Neural cell (in vitro differentiated cells): ENCODE results near the gene HTATSF1. TPM values are rescaled to one million over a fixed set of nuclear protein-coding genes. Genes with fewer than 3 reads are reported as not detected.

Experiments
- H2AFZ ChIP-seq: fragments of 200-600, 300-800 bp; sonication (generic), shearing (Covaris generic); 2 replicates; pipeline ENCODE4 v1.6.0; 2014; ENCODE audit warnings: low read depth, mild to moderate bottlenecking, antibody characterized with exemption, low read length, moderate library complexity
- H3F3A ChIP-seq: fragments of 200-600 bp; shearing (Covaris generic); 2 replicates; pipeline ENCODE4 v1.6.1; 2016; ENCODE audit warnings: mild to moderate bottlenecking, moderate library complexity, mixed read lengths, antibody characterized with exemption, low read length; ENCODE audit not compliant: insufficient read depth, poor library complexity, severe bottlenecking
- H3K27ac ChIP-seq: fragments of 200-600, 300-800 bp; sonication (generic), shearing (Covaris generic); 2 replicates; pipeline ENCODE4 v1.5.1; 2014; ENCODE audit warnings: mild to moderate bottlenecking, low read length, moderate library complexity
- H3K27me3 ChIP-seq: fragments of 300-800, 200-600 bp; sonication (generic), shearing (Covaris generic); 2 replicates; pipeline ENCODE4 v1.6.0; 2014; ENCODE audit warnings: mild to moderate bottlenecking, low read depth, low read length, moderate library complexity; ENCODE audit not compliant: insufficient read depth
- H3K36me3 ChIP-seq: fragments of 300-800, 200-600 bp; sonication (generic), shearing (Covaris generic); 2 replicates; pipeline ENCODE4 v1.5.1; 2014; ENCODE audit warnings: mild to moderate bottlenecking, antibody characterized with exemption, low read length, moderate library complexity; ENCODE audit not compliant: insufficient read depth
- H3K4me2 ChIP-seq: fragments of 300-800, 200-600 bp; sonication (generic), shearing (Covaris generic); 2 replicates; pipeline ENCODE4 v1.6.0; 2014; ENCODE audit warnings: mild to moderate bottlenecking, low read length
- H3K4me3 ChIP-seq: fragments of 300-800, 200-600 bp; sonication (generic), shearing (Covaris generic); 2 replicates; pipeline ENCODE4 v1.5.1; 2014; ENCODE audit warnings: mild to moderate bottlenecking, low read length, moderate library complexity
- H3K79me2 ChIP-seq: fragments of 200-600 bp; shearing (Covaris generic); replicated peaks from 2 replicates; pipeline ENCODE4 v1.6.0; 2014; ENCODE audit warnings: mild to moderate bottlenecking, low read length, moderate library complexity; ENCODE audit not compliant: insufficient read depth
- H3K9ac ChIP-seq: fragments of 300-800, 200-600 bp; sonication (generic), shearing (Covaris generic); 2 replicates; pipeline ENCODE4 v1.6.1; 2016; ENCODE audit warnings: mild to moderate bottlenecking, low read length, mixed read lengths
- H3K9me2 ChIP-seq: fragments of 200-600 bp; shearing (Covaris generic); 2 replicates; pipeline ENCODE4 v1.6.1; 2016; ENCODE audit warnings: mild to moderate bottlenecking, low read length, mixed read lengths; ENCODE audit not compliant: insufficient read depth
- H3K9me3 ChIP-seq: fragments of 200-600, 300-800 bp; sonication (generic), shearing (Covaris generic); 2 replicates; pipeline ENCODE4 v1.6.1; 2016; ENCODE audit warnings: mild to moderate bottlenecking, mixed run types, low read length, moderate library complexity, mixed read lengths
- H4K20me1 ChIP-seq: fragments of 200-600 bp; shearing (Covaris generic); 2 replicates; pipeline ENCODE4 v1.6.1; 2016; ENCODE audit warnings: mild to moderate bottlenecking, mixed run types; ENCODE audit not compliant: insufficient read depth
- CTCF ChIP-seq: fragments of 450-650 bp; IDR thresholded peaks from 2 replicates; pipeline ENCODE4 v1.5.1; 2014; ENCODE audit warnings: antibody characterized with exemption, mild to moderate bottlenecking, moderate library complexity; ENCODE audit not compliant: poor library complexity, severe bottlenecking
- EP300 ChIP-seq: fragments of 450-650 bp; conservative IDR thresholded peaks from 2 replicates; pipeline ENCODE4 v1.6.1; 2014; ENCODE audit warnings: antibody characterized with exemption, mild to moderate bottlenecking, moderate library complexity; ENCODE audit not compliant: poor library complexity, severe bottlenecking
- EZH2 ChIP-seq: fragments of 200-600, 300-800 bp; shearing (Covaris generic), sonication (generic); IDR thresholded peaks from 2 replicates; pipeline ENCODE4 v1.6.1; 2014; ENCODE audit warnings: antibody characterized with exemption, low read length, borderline replicate concordance, mild to moderate bottlenecking; ENCODE audit not compliant: insufficient read depth, poor library complexity, severe bottlenecking
- MXI1 ChIP-seq: fragments of 450-650 bp; conservative IDR thresholded peaks from 2 replicates; pipeline ENCODE4 v1.6.1; 2014; ENCODE audit warnings: antibody characterized with exemption, mild to moderate bottlenecking; ENCODE audit not compliant: poor library complexity, severe bottlenecking
- POLR2AphosphoS5 ChIP-seq: IDR thresholded peaks from 2 replicates; pipeline ENCODE4 v1.6.1; 2012
- RAD21 ChIP-seq: fragments of 450-650 bp; conservative IDR thresholded peaks from 2 replicates; pipeline ENCODE4 v1.6.1; 2014; ENCODE audit warnings: antibody characterized with exemption, mild to moderate bottlenecking, moderate library complexity
- REST ChIP-seq: IDR thresholded peaks from 2 replicates; pipeline ENCODE4 v1.6.1; 2012; ENCODE audit warnings: borderline replicate concordance
- SMC3 ChIP-seq: fragments of 450-650 bp; conservative IDR thresholded peaks from 2 replicates; pipeline ENCODE4 v1.6.1; 2014; ENCODE audit warnings: antibody characterized with exemption, mild to moderate bottlenecking, moderate library complexity; ENCODE audit not compliant: poor library complexity
- TAF1 ChIP-seq: IDR thresholded peaks from 2 replicates; pipeline ENCODE4 v1.6.1; 2012; ENCODE audit warnings: low read depth
- polyA plus RNA-seq: library from polyadenylated mRNA; depleted of rRNA; stranded (reverse); fragments of >200 nt; gene quantifications from 2 replicates; pipeline ENCODE4 v1.2.3, GENCODE V29; 2014

The HTATSF1 gene
- polyA plus RNA-seq, 1 donor from 2014 or later = 137 TPM

GRCh38 chrX:136529795-136530194, 32.4 kb downstream of the HTATSF1 start:
- Histone ChIP-seq H3K27me3 (no peaks in the 10 kb centered on the region), H3K4me3 (no peak overlapping the region), H3K27ac (no peak overlapping the region), H3K9ac (no peak overlapping the region), H4K20me1 (no peaks in the 10 kb centered on the region), H2AFZ (no peak overlapping the region), H3F3A (no peaks in the 10 kb centered on the region), H3K9me3 (no peaks in the 10 kb centered on the region), H3K9me2 (no peaks in the 10 kb centered on the region), H3K36me3 (no peaks in the 10 kb centered on the region), H3K4me2 (no peak overlapping the region), H3K79me2 (no peaks in the 10 kb centered on the region)
- no peak for TF ChIP-seq EZH2
- no peak for TF ChIP-seq EP300
- TF ChIP-seq POLR2AphosphoS5 = no peak
- TF ChIP-seq RAD21 = no peak
- no peak for TF ChIP-seq SMC3
- no peak for TF ChIP-seq TAF1
- no peak for TF ChIP-seq REST
- no peak for TF ChIP-seq CTCF
- no peak for TF ChIP-seq MXI1

- no peaks in the 10 kb centered on the region for H3K9me3 ChIP-seq
- no peak for TF ChIP-seq CTCF
- no peak for TF ChIP-seq EZH2
- no peak for TF ChIP-seq EP300
- TF ChIP-seq TAF1 = no peak
- no peak for TF ChIP-seq SMC3
- TF ChIP-seq REST = no peak
- TF ChIP-seq POLR2AphosphoS5 = no peak
- no peak for TF ChIP-seq RAD21
- H3K79me2 ChIP-seq = no peaks in the 10 kb centered on the region
- H3K27me3 ChIP-seq = no peaks in the 10 kb centered on the region
- H3F3A ChIP-seq = no peaks in the 10 kb centered on the region
- no peak within 1 kb of the TSS for H3K27ac ChIP-seq
- H2AFZ ChIP-seq = no peak within 1 kb of the TSS
- no peak within 1 kb of the TSS for H3K4me3 ChIP-seq
- no peaks in the 10 kb centered on the region for H3K36me3 ChIP-seq
- no peak within 1 kb of the TSS for H3K4me2 ChIP-seq
- no peaks in the 10 kb centered on the region for H3K9me2 ChIP-seq
- H4K20me1 ChIP-seq = no peaks in the 10 kb centered on the region
- no peak within 1 kb of the TSS for H3K9ac ChIP-seq
Measured at GRCh38 chrX:136531951-136532350, 34.6 kb downstream of the HTATSF1 start, which contains the start of gene VGLL1. VGLL1 (plus strand) TSS chrX:136532215; CDS start chrX:136536021, 3,806 bp downstream.
